GM21367 (cell line): ENCODE data around the gene IQGAP2.
"Not testable (repeated sequence)": the region's sequence is repeated elsewhere in the genome, so short reads cannot be mapped to it uniquely, and the experiment has no call there.

Source experiments
- ATAC-seq: cut with Tn5 transposase; IDR thresholded peaks from one replicate; pipeline ENCODE4 v1.9.1; 2021; ENCODE audit not compliant: unreplicated experiment

The IQGAP2 gene

DNA sequence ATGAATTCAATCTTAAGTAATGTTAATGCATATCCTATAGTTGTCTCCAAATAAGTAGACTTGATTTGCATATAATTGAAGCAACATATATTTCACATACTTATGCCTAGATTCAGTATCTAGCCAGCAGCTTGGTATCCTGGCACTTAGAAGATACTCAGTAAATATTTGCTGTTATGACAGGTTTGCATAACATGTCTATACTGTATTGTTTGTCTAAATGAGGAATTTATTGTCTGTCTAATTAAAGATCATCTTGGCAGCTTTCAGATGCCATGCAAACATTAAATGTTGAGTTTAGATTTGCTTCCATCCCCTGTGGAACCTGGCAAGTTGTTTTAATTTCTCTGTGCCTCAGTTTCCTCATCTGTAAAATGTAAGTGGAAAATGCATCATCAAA, 9.4 kb downstream of the IQGAP2 start:
- no peak for ATAC-seq

DNA sequence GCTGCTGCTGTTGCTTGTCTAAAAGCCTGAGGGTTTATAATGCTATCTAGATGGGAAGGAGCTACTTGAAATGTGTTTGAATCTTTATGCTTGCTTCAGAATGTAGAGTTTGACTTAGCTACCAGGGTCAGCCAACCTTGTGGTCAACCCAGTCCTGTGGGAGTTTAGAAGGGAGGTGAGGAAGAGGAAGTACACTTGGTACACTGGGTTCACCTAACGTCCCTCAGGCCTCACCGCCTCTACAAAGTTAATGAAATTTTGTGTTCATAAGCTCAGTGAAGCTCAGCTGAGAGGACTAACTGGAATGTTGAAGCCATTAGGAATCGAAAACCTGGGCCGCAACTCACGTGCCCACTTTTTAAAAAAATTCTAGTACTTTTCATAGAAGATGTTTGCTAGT, 10.7 kb downstream of the IQGAP2 start:
- ATAC-seq: no peak

DNA sequence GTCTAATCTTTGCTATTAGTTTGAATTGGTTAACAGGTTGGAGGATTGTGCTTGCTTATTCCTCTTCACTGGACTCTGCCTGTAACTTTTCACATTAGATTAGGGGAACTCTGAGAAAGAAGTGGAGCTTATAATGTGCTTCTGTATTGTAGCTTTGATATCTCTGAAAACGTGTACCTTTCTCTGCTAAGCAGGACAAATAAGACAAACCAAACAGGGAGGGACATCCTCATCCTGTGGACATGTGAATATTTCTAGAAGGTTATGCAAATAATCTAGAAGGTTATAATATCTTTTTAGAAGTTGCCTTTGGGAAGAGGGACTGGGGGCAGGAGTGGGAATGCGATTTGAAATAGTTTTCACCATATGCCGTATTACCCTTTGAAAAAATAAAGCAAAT, 11.7 kb downstream of the IQGAP2 start:
- ATAC-seq: no peak

DNA sequence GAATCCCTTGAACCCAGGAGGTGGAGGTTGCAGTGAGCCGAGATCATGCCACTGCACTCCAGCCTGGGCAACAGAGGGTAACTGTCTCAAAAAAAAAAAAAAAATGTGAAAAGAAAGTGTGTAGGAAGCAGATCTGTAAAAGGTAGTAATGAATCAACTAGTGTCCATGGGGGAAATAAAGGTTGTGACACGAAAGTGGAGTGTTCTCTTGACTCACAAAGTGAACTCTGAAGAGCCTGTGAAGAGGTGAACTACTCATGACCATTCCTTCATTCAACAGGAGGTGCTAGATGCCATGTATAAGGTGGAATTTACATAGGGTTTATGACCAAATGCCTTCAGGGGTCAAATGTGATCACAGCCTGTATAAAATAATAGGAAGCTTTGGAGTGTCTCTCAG, 12.8 kb downstream of the IQGAP2 start:
- ATAC-seq: no peak

DNA sequence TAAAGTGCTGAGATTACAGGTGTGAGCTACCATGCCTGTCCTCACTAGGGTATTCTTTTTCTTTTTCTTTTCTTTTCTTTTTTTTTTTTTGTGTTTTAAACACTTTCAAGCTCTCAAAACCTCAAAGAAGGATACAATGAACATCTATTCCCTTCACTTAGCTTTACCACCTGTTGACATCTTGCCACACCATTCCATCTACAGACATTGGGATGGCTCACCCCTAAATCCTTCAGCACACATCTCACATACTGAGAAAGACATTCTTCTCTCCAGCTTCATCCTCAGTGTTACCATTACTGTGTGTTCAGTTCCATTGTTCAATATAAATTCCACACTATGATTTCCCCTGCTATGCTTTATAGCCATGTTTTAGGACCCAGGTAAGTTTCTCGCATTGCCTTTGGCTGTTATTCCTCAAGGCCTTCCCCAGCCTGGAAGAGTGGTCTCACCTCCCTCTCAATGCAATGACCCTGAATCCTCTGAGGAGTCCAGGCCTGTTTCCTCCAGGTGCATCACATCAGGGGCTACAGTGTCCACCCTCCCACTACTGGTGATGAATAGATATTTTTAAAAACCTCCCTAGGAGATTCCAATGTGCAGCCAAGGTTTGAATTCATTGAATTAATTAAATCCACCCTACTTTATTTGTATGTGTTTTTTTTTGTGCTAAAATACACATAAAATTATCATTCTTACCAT, 16.7 kb downstream of the IQGAP2 start:
- no peak for ATAC-seq

DNA sequence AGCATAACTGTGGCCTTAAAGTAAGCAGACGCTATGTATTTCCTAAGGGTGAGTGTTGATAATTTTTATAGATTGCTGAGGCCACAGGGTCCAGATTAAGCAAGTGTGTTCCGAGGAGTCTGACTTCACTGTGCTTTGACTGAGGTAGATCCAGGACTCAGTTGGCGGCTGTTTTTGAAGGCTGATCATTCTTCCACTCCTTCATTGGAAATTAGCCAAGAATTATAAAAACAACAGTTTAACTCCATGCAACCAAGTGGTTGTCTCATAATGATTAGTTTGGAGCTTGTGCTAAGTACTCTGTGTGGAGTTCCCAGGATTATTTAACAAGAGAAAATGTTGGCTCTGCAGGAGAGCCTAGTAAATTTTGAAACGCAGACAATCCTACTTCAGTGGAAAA, 19.1 kb downstream of the IQGAP2 start:
- ATAC-seq: no peak

DNA sequence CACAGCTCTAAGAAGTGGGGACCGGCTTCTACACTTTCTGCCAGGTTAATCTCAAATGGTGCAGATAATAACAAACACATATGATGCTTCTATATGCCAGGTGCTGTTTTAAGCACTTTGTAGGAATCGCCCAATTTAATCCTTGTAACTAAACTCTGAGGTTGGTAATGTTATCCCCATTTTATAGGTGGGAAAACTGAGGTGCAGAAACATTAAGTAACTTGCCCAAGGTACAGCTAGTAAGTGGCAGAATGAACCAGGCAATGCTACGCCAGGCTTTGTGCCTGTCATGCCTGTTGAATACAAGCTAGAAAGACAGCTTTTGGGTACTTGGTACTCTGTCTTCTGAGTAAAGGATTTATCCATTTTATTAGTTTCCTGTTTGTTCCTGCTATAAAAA, 19.7 kb downstream of the IQGAP2 start:
- no peak for ATAC-seq

DNA sequence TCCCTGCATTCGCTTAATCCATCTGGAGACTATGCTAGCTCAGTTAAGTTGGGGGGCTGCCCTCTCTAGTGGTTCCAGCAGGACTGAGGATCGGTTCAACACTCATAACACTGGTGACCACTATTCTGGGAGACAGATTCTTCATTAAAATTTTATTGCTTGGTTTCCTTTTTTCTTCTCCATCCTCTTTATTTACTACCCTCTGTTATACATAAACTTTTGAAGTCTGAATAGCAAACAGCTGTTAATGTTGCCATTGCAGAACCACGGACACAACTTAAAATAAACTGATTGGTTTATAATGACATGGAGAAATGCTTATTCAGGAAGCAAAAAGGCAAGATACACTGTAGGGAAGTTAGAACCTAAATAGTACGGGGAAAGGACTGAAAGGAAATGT, 22.1 kb downstream of the IQGAP2 start:
- ATAC-seq: no peak

DNA sequence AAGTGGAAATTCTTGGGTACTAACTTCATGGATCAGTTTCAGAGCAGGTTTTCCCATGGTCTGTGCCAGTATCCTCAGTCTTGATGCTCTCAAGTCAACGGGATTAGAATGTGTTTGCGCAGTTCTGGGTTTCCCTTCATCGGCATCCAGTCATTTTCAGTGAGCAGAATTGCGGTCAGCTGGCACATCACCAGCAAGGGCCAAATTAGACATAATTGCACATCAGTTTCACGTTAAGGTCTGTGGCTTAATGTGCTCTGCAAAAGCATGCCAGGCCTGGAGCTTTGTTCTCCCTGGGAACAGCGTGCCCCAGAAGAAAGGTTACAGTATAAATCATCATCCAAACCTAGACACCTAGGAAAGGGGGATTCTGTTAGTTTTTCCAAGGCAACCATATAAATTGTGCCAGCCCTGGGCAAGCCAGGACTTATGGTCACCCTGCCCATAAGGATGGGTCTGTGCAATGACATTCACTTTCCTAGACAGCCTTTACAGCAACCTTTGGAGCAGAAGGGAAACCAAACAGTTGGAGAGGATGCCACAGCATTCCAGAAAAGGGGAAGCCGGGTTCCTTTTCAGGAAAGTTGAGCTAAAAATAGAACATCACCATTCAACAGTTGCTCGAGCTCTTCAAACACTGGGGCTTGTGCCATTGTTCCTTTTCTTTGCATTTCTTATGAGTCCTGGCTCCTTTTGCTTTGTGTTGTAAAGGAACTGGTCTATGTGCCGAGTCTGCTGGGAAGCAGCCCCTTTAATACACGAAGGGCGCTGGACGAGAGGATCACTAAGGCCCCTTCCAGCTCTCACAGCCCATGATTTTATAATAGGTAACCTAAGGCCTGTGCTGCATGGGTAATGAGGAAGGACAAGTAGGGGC, 23.1 kb downstream of the IQGAP2 start:
- ATAC-seq: no peak

DNA sequence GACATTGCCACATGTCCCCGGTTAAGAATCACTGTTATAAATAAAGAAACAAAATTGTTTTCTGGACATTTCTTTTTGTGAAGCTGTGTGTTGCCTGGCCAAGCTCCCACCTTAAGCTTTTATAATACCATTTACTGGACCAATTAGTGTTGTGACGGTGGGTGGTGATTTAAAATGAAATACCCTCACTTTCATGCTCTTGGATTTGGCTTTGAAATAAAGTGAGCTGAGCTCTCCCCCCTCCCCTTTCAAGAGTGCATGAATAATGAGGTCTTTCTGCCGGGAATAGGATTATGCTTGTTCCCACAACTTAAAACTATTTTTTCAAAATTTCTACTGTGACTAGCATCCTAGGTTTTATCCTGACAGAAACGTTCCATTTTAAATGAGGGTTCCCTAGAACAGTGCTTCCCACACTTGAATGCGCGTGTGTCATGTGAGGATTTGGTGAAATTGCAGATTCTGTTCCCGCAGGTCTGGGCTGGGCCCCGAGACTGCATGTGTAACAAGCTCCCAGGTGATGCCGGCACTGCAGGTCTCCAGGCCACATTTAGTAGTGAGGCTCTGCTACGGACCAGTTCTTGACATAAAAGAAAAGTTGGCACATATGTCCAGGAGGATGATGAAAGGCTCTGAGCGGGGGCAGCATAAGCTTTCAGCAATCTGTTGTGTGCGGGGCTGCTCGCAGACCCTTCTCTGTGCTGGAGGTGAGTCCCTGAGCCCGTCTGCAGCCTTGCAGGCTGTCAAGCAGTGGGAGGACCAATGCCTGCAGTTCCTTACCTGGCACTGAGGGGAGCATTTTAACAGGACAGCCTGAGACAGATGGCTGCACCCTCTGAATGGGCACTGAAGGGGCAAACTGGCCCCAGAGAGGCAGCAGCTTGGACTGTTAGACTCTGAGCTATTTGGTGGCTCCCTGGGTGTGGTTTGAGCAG, 24.4 kb downstream of the IQGAP2 start:
- ATAC-seq: no peak

DNA sequence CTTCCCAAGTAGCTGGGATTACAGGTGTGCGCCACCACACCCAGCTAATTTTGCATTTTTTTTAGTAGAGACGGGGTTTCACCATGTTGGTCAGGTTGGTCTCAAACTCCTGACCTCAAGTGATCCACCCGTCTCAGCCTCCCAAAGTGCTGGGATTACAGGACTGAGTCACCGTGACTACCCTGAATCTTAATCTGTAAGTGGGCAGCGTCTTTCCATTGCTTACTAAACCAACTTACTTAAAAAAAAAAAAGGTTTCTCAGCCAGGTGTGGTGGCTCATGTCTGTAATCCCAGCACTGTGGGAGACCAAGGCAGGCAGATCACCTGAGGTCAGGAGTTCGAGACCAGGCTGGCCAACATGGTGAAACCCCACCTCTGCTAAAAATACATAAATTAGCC, 25.5 kb downstream of the IQGAP2 start:
- ATAC-seq: not testable (repeated sequence)

DNA sequence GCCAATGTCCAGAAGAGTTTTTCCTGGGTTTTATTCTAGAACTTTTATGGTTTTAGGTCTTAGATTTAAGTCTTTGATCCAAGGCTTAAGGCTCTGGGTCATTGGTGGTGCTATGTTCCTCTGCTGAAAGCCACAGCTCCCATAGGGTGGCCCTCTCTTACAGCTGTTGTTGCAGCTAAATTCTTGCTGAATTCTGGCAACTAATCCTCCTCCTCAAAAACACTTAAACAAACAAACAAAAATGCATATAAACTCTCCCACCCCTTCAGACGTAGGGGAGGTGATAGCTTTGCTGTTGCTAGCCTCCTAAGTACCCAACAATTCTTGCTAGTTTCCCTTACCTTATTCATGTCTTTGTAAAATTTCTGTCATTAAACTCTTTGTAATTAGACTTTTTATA, 30.2 kb downstream of the IQGAP2 start:
- no peak for ATAC-seq

DNA sequence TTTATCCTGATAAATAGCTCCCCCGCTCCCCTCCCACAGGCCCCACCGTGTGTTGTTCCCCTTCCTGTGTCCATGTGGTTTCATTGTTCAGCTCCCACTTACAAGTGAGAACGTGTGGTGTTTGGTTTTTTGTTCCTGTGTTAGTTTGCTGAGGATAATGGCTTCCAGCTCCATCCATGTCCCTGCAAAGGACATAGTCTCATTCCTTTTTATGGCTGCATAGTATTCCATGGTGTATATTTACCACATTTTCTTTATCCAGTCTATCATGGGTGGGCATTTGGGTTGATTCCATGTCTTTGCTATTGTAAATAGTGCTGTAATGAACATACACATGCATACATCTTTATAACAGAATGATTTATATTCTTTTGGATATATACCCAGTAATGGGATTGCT, 34.4 kb downstream of the IQGAP2 start:
- not testable (repeated sequence) for ATAC-seq

DNA sequence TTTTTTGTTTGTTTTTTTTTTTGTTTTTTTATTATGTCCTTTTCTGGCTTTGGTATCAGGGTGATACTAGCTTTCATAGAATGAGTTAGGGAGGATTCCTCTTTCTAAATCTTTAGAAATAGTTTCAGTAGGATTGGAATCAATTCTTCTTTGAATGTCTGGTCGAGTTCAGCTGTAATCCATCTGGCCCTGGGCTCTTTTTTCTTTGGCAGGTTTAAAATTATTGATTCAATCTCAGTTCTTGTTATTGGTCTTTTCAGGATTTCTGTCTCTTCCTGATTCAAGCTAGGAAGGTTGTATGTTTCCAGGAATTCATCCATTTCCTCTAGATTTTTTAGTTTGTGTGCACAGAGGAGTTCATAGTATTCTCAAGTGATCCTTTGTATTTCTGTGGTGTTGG, 34.9 kb downstream of the IQGAP2 start:
- no peak for ATAC-seq

DNA sequence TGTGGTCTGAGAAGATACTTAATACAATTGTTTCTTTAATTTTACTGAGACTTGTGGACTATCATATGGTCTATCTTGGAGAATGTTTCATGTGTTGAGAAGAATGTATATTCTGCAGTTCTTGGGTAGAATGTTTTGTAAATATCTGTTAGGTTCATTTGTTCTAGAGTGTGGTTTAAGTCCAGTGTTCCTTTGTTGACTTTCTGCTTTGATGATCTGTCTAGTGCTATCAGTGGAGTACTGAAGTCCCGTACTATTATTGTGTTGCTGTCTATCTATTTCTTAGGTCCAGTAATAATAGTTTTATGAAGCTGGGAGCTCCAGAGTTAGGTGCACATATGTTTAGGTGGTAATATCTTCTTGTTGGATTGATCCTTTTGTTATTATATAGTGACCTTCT, 36.1 kb downstream of the IQGAP2 start:
- no peak for ATAC-seq

DNA sequence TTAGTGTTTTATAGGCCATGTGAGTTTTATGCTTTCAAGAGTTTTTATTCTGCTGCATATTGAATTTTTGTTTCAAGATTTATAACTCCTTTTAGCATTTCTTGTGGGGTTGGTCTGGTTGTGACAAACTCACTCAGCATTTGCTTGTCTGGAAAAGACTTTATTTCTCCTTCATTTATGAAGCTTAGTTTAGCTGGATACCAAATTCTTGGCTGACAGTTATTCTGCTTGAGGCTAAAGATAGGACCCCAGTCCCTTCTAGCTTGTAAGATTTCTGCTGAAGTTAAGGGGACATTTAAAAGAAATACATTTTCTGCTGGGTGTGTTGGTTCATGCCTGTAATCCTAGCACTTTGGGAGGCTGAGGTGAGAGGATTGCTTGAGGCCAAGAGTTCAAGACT, 36.8 kb downstream of the IQGAP2 start:
- no peak for ATAC-seq

DNA sequence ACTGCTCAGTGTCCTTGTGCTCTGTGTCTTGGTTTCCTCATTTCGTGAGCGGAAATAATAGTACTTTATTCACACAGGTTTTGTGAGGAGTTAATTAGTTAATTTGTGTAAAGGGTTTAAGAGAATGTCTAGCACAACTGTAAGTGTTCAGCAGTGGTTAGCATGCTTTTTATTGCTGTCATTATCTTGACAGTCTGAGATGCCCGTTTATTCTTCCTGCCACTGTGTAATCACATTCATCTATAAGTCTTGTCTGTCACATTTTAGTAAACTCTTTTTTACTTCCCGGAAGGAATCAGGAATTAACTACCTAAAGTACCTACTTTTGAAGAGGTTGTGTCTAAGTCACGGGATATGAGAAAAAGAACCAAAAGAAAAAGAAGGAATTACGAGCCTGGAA, 38.0 kb downstream of the IQGAP2 start:
- no peak for ATAC-seq

DNA sequence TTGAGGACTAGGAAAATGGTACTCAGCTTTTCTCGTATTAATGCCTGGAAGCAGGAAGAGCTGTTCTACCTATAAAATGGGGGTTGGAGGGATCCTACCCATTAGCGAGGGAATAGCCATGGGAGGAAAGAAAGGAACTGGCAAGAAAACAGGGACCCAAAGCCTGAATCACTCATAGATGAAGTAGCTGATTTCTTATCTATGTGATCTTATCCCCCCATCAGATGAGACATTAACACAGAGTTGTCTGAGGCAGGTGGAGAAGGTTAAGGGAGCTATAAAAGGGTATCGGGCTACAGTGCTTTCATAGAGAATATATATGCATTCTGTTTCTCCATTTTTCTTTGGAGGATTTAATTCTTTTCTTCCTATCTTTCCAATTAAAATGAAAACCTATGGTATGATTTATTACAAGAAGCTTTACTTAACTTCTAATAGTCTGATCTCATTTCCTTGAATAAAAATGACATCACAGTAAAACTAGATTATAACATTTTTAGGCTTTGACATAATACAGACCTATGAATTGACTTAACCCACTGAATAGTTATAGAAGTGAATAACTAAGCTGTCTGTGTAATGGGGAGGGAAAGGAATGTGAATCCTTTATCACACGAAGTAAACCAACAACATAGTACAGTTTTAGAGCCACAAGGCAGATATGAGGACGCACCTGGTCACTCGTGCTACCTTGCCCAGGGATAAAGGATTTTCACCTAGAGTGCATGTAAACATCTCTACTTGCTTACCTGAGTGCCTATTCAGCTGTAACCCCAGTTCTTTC, 39.0 kb downstream of the IQGAP2 start:
- no peak for ATAC-seq

DNA sequence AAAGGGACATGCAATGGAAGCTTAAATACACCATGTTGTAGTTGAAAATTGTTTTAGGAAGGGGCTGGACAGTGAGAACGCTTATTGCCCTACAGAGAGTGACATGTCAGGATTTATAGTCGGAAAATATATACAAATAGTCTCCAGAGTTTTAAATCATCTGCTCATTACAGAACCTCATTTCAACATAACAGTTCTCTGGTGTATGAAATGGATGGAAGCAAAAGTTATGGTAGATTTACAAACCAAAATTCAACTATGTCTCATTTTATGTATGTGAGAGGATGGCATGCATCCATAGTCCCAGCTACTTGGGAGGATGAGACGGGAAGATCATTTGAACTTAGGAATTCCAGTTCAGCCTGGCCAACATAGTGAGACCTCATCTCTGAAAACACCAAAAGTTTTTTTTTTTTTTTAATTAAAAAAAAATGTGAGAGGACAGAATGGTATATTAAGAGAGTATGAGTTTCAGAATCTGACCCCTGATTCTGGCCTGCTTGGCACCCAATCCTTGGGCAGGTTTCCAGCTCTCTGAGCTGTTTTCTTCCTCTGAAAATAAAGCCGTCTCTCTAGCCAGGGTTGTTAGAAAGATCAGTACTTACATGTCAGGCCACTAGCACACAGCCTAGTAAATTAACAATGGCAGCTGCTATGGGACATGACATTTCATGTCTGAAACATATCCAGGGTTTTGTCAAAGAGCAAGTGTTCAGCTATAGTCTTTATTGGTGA, 40.1 kb downstream of the IQGAP2 start:
- no peak for ATAC-seq

DNA sequence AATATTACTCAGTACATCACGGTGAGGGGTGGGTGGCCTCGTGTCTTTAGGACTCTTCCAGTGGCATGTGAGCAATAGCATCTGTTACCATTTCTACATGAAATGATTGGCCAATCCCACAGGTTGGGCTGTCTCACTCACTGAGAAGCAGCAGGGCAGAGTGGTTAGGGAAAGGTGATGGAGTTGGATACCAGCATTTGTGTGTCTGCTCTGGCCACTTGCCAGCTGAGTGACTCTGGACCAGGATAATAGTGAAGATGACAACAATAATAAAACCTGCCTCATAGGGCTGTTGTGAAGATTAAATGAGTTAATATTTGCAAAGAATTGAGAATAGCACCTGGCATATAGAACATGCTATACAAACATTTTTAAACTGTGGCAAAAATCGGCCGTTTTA, 42.0 kb downstream of the IQGAP2 start:
- no peak for ATAC-seq
